ENCODE results near the gene EML2.

GRCh38 chr19:45616704-45617017 lies 22.5 kb downstream of the EML2 start:
- TF ChIP-seq TAF1 (IDR thresholded peaks at IDR 0.05; ENCODE audit: low read depth) (no peak), RAD21 (IDR thresholded peaks at IDR 0.05; ENCODE audit: low read depth) (no peak), USF1 (IDR thresholded peaks at IDR 0.05) (no peak), YY1 (IDR thresholded peaks at IDR 0.05; ENCODE audit: low read depth) (no peak), EP300 (IDR thresholded peaks at IDR 0.05; ENCODE audit: borderline replicate concordance) (no peak), REST (IDR thresholded peaks at IDR 0.05; ENCODE audit: low read depth) (no peak), MAX (IDR thresholded peaks at IDR 0.05) (no peak), TEAD4 (IDR thresholded peaks at IDR 0.05) (no peak), TCF12 (IDR thresholded peaks at IDR 0.05; ENCODE audit: low read depth) (no peak), CREB1 (IDR thresholded peaks at IDR 0.05; ENCODE audit: low read depth) (no peak)

Data from Ishikawa (cell line).